ENCODE measurements around the gene CCDC12. TPM values are rescaled to one million over a fixed set of nuclear protein-coding genes. Genes with fewer than 3 reads are reported as not detected.
A peak's percentile ranks its signal among the peaks of the same experiment; 100 is the strongest.

The CCDC12 gene
- total and polyA plus RNA-seq, 9 of the 15 experiments (the other 6 are each of a cell fraction or from before 2014, with no cell fraction given) = 8.9 to 201 (median 86.9) TPM

DNA sequence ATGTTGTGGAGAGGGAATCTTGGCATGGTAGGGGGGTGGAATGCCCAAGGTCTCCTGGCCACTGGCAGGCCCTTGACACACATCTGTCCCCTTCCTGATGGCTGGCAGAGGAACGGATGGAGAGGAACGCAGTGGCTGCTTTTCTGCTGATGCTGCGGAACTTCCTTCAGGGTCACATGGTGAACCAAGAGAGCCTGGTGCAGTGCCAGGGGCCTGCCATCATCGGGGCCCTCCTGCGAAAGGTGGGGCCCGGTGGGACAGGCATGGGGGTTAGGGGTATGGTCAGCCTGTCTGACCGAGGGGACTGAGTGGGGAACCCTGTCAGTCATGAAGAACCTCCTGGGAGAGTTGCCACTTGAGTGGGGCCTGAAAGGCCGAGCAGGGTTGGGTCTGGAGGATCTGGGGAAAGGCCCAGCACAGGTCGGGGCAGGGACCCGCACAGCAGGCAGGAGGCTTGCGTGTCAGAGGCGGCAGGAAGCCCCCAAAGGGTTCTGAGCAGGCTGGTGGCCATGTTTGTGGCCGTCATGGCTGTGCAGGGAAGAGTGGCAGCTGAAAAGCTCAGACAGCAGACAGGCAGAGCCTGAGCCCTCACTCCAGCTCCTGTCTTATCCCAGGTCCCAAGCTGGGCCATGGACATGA, 21.0 kb upstream of the CCDC12 start (continued):
- TF ChIP-seq, protein P1, sequence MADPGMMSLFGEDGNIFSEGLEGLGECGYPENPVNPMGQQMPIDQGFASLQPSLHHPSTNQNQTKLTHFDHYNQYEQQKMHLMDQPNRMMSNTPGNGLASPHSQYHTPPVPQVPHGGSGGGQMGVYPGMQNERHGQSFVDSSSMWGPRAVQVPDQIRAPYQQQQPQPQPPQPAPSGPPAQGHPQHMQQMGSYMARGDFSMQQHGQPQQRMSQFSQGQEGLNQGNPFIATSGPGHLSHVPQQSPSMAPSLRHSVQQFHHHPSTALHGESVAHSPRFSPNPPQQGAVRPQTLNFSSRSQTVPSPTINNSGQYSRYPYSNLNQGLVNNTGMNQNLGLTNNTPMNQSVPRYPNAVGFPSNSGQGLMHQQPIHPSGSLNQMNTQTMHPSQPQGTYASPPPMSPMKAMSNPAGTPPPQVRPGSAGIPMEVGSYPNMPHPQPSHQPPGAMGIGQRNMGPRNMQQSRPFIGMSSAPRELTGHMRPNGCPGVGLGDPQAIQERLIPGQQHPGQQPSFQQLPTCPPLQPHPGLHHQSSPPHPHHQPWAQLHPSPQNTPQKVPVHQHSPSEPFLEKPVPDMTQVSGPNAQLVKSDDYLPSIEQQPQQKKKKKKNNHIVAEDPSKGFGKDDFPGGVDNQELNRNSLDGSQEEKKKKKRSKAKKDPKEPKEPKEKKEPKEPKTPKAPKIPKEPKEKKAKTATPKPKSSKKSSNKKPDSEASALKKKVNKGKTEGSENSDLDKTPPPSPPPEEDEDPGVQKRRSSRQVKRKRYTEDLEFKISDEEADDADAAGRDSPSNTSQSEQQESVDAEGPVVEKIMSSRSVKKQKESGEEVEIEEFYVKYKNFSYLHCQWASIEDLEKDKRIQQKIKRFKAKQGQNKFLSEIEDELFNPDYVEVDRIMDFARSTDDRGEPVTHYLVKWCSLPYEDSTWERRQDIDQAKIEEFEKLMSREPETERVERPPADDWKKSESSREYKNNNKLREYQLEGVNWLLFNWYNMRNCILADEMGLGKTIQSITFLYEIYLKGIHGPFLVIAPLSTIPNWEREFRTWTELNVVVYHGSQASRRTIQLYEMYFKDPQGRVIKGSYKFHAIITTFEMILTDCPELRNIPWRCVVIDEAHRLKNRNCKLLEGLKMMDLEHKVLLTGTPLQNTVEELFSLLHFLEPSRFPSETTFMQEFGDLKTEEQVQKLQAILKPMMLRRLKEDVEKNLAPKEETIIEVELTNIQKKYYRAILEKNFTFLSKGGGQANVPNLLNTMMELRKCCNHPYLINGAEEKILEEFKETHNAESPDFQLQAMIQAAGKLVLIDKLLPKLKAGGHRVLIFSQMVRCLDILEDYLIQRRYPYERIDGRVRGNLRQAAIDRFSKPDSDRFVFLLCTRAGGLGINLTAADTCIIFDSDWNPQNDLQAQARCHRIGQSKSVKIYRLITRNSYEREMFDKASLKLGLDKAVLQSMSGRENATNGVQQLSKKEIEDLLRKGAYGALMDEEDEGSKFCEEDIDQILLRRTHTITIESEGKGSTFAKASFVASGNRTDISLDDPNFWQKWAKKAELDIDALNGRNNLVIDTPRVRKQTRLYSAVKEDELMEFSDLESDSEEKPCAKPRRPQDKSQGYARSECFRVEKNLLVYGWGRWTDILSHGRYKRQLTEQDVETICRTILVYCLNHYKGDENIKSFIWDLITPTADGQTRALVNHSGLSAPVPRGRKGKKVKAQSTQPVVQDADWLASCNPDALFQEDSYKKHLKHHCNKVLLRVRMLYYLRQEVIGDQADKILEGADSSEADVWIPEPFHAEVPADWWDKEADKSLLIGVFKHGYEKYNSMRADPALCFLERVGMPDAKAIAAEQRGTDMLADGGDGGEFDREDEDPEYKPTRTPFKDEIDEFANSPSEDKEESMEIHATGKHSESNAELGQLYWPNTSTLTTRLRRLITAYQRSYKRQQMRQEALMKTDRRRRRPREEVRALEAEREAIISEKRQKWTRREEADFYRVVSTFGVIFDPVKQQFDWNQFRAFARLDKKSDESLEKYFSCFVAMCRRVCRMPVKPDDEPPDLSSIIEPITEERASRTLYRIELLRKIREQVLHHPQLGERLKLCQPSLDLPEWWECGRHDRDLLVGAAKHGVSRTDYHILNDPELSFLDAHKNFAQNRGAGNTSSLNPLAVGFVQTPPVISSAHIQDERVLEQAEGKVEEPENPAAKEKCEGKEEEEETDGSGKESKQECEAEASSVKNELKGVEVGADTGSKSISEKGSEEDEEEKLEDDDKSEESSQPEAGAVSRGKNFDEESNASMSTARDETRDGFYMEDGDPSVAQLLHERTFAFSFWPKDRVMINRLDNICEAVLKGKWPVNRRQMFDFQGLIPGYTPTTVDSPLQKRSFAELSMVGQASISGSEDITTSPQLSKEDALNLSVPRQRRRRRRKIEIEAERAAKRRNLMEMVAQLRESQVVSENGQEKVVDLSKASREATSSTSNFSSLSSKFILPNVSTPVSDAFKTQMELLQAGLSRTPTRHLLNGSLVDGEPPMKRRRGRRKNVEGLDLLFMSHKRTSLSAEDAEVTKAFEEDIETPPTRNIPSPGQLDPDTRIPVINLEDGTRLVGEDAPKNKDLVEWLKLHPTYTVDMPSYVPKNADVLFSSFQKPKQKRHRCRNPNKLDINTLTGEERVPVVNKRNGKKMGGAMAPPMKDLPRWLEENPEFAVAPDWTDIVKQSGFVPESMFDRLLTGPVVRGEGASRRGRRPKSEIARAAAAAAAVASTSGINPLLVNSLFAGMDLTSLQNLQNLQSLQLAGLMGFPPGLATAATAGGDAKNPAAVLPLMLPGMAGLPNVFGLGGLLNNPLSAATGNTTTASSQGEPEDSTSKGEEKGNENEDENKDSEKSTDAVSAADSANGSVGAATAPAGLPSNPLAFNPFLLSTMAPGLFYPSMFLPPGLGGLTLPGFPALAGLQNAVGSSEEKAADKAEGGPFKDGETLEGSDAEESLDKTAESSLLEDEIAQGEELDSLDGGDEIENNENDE (IDR thresholded peaks at IDR 0.05; ENCODE audit: low read depth, low read length) = no peak
- TF ChIP-seq MAFF (IDR thresholded peaks at IDR 0.05; ENCODE audit: low read length) = peak; percentile 48
- peak in 1 of 3 experiments; percentile 4 for TF ChIP-seq YY1 (IDR thresholded peaks at IDR 0.05; ENCODE audit: borderline replicate concordance in 1 of 3, control insufficient read depth in 1 of 3, extremely low read depth in 1 of 3, insufficient read depth in 3 of 3, insufficient read length in 1 of 3, insufficient replicate concordance in 2 of 3, low read depth in 1 of 3, low read length in 2 of 3)
- peak; percentile 58; the same call in 1 of the 2 replicates for TF ChIP-seq POLR2G (IDR thresholded peaks at IDR 0.05; ENCODE audit: low read depth, low read length)
